Activated CD4-positive, alpha-beta T cell treated with anti-CD3 and anti-CD28 coated beads, Interleukin-2, amount 50 U/mL, for 16 hours (primary cell): ENCODE data around the gene NAALADL1.

Experiments used
- DNase-seq: peaks from one replicate; pipeline ENCODE4 v3.0.0-alpha.2; 2020

NAALADL1 gene

DNA sequence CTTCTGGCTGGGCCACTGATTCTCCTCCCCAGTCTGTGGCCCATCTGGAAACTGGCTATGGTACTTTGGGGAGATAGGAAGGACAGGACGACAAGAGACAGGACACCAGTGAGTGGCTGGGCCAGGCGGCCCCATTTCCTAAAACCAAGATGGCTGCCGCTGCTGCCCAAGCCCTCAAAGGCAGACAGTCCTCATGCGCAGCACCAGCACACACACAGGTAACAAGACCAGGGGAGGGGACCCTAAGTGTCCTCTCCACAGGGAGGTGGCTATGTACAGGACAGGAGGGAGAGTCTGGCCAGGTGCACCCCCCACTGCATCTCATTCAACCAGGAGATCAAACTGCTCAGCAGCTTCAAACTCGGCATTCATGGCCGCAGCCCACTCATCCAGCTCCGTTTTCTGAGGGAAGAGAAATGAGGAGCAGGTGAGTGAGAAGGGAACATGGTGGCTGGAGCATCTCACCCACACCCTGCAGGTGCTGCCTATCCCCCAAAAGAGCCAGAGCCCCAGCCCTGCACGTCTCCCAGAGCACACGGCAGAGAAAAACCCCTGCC is 20.5 kb upstream of the NAALADL1 start:
- no peak for DNase-seq

DNA sequence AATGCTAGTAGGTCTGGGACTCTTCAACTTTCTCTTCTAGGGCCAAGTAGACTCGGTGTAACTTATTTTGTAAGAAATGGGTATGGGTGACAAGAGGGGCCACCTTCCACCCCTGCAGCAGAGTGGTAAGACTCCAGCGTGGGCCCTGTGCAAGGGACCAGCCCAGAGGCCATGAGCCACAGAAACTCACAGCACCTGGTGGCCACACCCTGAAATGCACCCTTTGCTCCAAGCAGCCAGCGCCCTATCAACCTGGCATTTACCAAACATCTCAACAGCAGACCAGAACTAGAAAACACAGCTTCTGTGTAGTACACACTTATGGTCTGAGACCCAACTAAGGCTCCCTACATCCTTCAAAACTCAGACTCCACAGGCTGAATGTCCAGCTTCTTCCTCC is 19.8 kb upstream of the NAALADL1 start:
- peak; percentile 65 for DNase-seq

DNA sequence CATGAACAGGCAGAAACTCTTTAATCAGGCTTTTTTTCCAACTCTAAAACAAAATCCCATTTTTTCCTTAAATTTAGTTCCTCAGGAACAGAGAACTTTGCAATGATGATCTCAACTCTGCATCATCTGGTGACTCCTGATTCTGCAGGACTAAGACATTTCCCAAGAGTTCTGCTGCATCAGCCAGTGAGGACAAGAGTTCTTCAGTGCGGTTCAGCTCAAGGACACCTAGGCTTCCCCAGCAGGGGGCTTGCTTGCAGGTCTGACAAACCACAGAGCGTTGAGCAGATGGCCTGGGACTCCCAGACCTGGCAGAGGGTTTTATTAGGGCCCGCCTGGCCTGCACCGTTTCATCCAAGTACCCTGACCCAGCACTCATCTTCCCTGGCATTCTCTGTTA is 19.1 kb upstream of the NAALADL1 start:
- DNase-seq = no peak

DNA sequence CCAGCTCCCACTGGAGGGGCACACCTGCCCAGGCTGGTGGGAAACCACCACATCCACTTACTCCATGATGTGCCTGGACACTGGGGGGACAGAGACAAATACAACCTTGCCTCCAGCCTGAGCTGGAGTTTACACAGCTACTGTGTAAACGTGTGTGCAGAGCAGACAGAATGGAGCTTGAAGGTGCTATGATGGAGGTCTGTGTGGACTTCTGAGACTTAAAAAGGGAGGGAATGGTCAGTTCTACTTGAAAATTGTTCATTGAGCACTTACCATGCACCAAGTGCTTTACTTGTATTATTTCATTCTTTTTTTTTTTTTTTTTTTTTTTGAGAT is 14.2 kb upstream of the NAALADL1 start:
- DNase-seq = no peak

DNA sequence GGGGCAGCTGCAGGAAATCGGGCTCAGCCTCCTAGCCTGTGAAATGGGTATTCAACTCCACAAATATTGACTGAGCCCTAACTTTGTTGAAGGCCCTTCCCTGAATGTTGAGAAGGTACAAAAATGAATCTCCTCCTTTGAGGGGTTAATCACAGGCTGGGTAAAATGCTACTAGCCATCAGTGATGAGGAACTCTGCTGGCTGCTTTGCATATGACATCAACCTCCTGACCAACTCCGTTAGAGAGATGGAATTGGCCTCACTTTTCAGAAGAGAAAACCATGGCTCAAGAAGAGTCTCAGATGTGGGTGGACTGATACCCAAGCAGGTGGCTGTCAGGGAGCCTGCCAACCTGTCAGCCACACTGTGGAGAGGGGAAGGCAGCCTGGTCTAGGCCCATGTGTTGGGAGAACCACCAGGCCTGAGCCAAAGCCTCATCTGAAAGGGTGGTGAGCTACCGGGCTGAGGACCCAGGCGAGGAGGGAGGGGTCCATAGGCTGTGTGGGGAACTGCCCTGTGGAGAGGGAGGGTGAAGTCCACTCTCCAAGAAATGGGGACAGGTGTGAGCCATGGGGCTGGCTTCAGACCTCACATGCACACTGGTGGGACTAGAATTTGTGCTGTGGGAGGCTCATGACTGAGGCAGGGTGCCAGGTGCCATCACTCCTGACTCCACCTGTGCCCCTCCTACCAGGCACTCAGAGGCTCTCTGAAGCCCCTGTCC is 13.7 kb upstream of the NAALADL1 start:
- no peak for DNase-seq

DNA sequence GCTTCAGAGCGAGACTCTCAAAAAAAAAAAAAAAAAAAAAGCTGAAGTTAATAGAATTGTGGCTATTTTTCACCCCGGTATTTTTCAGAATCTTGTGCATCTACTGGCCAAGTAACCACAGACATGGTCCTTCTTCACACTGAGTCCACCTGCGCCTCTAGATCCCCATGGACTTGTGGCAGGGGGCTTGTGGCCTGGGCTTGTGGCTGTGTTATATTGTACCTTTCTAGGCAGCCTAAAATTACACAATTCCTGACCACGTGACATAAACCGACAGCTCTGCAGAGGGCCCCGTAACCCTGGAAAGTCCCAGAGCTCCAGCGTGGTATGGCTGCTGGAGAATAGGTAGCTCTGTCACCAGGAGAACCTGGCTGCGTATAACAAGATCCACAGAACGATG is 10.9 kb upstream of the NAALADL1 start:
- peak; percentile 29 for DNase-seq

DNA sequence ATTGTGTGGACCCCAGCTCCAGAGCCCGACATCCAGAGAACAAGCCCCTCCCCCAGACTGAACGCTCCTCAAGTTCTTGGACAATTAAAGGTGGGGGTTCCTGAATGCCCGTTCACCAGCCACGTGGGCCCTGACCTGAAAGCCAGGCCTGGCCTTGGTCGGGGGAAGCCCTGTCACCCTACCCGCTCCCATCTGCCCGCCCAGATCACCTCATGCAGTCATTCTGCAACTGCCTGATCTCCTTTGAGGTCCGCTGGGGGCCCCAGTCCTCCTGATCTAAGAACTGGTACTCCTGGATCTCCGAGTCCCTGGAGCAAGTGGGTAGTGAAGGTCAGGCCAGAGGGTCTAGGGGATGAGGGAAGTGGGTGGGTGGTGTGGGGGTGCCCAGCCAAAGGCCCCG is 9.1 kb upstream of the NAALADL1 start:
- DNase-seq = no peak

DNA sequence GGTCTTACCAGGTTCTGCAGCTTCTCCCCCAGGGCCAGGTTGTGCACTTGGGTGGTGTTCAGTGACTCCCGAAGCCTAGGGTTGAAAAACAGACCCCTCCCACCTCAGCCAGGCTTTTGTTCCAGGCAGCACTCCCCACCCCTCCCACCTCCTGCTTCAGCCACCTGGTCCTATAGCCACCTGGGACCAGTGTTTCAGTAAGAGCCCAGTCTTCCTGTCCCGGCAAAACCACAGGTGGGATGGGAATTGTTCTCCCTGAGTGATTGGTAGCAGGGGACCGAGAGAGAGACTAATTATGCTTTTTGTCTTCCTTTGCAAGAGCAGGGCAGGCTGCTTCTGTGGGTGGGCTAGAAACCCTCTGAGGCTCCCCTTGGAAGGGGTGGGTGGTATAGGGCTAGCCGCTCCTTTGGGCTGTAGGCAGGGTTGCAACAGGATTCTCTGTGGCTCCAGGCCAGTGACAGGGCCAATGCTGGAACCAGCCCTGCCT is 8.5 kb upstream of the NAALADL1 start:
- no peak for DNase-seq

DNA sequence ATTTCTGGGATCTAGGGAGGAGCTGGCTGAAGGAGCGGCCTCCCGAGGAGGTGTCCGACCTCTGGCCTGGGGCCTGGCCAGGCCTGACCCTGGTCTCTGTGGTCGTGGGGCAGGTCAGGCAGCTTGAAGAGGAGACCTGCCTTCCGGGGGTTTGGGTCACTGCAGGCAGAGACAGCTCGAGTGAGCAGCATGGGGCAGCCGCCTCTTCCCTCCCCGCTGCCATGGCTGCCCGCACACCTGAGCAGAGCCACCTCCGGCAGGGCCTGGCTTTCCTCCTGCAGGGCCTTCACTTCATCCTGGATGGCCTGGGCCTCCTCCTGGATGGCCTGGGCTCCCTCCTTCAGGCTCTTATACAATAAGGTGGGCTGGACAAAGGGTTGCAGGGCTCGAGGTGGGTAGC is 8.0 kb upstream of the NAALADL1 start:
- no peak for DNase-seq

DNA sequence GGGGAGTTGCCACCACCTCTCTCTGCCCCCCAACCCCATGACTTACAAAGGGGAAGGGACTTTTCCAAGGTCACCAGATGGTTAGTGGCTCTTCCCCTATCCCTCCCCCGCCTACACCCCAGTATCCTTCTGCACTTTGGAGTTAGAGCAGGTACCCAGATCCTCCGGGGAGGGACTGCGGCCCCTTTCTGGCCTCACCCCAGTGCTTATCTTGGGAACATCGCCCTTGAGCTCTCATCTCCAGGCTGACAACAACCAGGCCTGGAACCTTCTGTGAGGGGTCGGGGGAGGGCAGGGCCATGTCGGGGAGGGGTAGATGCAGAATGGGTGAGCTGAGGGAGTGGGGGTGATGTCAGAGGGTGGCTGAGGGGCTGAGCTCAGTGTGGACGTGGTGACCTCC is 7.5 kb upstream of the NAALADL1 start:
- no peak for DNase-seq

DNA sequence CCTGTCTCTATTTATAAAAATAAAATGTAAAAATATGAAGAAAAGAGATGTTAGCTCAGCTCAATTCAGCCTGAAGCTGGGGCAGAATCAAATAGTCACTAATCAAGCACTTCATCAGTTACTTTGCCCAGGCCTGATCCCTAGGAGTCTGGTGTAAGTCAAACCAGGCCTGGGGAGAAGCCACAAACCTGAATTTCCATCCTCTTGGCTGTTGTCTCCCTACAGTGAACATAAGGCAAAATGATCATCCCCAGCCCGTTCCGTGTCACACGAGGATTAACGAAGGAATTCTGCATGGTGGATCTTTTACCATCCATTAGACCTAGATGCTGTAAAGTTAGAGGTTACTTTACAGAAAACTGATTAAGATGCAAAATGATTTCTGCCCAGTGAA is 6.5 kb upstream of the NAALADL1 start:
- DNase-seq = no peak

DNA sequence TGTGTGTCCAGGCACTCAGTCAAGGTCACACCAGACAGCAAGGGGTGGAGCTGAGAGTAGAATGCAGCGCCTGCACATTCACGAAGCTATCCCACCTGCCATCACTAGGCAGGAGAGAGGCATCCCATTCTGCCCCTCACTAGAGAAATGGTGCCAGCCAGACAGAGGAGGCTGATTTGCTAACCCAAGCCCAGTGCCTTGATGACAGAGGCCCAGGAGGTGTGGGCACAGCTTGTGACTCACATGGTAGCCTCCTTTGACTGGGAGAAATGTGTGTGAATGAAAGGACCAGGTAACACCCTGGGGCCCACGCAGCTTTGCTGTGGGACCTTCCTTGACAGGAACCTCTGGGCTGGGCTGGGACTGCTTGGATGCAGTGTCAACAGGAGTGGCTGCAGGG is 5.2 kb upstream of the NAALADL1 start:
- DNase-seq = no peak

DNA sequence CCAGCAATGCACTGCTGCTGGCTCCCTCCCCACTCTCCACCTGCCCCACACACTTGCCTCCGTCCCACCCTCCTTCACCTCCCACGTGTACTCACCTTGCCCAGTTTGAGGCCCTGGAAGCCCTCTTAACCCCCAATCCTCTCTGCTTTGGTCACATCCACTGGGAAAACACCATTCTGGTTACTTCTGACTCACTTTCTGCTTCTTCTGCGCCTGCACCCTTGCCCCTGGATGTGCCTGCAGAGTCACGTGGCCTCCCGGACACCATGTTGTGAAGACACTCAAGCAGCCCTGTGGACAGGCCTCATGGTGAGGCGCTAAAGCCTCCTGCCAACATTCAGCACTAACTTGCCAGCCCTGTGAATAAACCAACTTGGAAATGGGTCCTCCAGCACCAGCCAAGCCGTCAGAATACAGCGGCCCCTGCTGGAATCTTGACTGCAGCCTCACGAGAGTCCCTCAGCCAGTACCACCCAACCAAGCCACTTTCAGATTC is 2.6 kb upstream of the NAALADL1 start:
- DNase-seq = no peak

DNA sequence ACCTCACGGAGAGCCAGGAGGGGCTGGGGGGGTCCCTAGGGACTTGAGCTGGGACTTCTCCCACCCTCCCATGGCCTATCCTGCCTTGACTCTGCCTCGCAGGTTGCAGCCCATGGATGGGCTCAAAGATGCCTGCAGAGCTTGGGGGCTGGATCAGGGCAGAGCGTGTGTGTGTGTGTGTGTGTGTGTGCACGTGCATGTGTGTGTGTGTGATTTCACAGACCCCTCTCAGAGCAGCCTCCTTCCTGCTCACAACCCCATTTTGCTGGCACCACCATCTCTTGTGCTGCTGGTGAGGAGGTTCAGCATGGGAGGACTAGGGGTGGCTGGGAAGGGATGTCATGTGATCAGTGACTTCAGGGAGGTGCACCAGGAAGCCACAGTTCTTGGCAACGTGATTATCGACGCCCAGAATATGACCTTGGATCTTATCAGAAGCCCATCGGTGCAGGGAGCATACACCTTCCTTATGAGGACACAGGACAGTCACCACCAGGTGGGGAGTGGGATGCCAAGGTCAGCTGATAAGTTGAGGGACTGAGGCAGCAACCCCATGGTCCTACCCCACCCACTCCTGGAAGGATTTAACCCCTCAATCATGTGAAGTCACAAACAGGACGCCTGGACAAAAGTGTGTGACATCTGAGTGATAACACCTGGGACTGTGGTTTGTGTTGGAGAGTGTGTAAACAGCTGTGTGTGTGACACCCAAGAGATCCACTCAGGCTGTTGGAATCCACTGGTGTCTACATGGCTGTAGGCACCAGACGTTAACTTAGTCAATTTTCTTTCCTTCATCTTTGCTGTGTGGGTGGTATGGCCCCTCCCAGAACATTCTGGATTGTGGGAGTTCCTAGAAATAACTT is 1.8 kb upstream of the NAALADL1 start:
- DNase-seq = no peak

DNA sequence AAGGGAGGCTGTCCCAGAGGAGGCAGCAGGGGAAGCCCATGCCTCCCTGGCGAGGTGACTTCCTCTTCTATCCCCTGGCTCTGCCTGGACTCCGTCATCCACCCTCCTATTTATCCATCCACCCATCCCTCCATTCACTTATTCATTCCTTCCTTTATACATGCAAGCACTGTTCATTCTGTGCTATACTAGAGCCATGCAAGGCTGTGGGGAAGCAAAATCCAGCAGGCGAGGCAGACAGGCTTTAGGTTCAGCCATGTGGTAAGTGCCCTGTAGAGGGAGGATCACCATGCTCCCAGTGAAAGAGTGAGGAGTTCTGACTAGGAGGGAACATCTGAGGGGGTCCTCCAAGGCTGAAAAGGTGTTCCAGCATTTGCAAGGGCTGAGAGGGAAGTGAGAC is 1.2 kb upstream of the NAALADL1 start:
- DNase-seq = no peak

DNA sequence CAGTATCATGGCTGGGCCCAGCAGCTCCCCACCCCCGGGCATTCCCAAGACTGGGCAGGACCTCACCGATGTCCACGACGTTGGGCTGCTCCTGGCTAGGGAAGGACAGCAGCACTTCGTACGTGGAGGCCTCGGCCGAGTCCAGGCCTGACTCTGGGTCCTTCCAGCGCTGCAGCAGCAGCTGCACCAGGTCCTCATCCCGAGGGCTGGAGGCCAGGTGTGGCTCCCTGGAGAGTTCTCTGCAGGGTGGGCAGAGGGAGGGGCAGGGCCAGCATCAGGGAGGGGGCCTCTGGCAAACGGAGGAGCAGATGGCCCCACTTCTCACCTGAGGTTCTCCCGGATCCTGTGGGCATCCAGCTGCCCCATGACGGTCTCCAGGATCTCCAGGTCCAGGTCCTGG is 341 bp downstream of the NAALADL1 start:
- DNase-seq = no peak

DNA sequence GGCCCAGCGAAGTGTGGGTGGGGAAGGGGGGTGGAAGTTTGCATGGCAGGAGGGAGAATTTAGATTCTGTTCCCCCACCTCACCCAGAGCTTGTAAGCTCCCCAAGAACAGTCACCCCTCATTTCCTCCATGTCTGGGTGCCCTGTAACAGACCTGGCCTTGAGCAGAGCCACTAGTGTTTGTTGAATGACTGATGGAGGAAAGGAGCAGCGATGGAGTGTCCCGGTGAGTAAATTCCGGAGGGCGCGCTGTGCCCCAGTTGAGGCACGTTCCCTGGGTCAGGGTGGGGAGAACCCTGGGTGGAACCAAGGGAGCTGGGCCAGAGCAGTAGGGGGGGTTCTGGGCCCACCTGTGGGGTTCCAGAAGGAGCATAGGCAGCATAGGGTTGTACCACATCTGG is 827 bp downstream of the NAALADL1 start:
- DNase-seq = no peak

DNA sequence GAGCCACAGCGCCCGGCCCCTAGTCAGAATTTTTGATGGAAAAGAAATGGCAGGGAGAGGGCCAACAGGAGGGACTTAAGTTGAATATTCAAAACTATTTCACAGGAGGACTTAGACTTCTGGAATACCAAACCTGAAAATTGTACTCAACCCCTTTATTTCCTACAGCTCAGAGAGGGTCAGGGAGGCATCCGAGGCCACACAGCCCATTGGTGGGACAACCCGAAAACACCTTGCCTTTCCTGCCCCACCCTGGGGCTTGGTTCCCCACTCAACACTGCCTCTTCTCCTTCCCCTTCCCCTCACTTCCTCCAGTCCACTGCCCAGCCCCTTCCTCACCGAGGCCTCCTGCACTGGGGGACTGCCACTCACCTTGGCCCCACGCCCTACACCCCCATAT is 1.4 kb downstream of the NAALADL1 start:
- DNase-seq = no peak

DNA sequence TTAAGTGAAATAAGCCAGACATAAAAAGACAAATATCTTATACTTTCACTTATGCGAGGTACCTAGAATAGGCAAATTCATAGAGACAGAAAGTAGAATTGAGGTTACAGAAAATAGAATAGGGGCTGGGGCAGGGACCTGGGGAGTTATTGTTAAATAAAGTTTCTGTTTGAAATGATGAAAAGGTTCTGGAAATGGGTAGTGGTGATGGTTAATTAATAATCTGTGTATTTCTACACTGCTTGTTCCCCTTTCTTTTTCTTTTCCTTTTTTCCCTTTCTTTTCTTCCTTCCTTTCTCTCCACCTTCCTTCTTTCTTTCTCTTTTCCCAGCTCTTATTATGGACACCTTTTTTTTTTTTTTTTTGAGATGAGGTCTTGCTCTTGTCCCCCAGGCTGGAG is 2.8 kb downstream of the NAALADL1 start:
- no peak for DNase-seq

DNA sequence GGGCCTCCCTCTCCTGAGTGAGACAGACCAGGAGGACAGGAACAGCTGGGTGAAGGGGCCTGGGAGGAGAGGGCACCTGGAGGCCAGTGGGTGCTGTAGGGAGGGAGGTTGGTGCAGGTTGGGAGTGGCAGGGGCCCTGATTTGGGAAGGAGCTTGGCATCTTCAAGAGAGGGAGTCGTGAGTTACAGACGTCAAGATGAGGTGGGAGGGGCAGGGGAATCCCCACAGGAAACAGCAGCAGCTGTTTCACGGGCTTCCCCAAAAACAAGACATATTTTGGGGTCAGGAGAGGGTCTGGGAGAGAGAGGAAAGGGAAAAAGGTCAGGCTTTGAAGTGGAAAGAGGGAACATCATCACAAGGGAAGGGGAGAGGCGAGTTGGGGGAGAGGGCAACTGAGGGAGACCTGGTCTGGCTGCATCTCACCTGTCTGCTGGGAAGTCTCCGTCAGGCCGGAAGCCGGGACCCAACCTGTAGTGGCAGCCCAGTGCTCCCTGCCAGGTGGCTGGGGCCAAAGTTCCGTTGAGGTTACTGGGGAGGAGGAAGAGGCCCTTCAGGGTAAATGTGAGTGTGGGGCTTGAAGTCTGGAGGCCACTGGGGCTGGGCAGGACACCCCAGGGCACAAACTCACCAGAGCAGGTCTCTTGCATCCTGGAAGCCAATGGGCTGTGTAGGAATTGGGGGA is 4.4 kb downstream of the NAALADL1 start:
- no peak for DNase-seq

DNA sequence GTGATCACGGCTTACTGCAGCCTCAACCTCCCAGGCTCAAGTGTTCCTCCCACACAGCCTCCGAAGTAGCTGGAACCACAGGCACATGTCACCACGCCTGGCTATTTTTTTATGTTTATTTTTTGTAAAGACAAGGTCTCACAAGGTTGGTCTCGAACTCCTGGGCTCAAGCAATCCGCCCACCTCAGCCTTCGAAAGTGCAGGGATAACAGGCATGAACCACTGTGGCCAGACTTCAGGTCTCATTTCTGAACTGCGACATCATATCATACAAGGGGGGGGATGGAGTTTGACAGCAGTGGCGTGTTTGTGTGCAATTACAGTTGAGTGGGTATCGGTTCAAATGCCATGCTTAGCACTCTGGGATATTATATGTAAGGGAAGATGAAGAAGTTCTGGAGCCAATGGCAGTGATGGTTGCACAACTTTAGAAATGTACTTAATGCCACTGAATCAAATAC is 6.9 kb downstream of the NAALADL1 start:
- DNase-seq = peak; percentile 24

DNA sequence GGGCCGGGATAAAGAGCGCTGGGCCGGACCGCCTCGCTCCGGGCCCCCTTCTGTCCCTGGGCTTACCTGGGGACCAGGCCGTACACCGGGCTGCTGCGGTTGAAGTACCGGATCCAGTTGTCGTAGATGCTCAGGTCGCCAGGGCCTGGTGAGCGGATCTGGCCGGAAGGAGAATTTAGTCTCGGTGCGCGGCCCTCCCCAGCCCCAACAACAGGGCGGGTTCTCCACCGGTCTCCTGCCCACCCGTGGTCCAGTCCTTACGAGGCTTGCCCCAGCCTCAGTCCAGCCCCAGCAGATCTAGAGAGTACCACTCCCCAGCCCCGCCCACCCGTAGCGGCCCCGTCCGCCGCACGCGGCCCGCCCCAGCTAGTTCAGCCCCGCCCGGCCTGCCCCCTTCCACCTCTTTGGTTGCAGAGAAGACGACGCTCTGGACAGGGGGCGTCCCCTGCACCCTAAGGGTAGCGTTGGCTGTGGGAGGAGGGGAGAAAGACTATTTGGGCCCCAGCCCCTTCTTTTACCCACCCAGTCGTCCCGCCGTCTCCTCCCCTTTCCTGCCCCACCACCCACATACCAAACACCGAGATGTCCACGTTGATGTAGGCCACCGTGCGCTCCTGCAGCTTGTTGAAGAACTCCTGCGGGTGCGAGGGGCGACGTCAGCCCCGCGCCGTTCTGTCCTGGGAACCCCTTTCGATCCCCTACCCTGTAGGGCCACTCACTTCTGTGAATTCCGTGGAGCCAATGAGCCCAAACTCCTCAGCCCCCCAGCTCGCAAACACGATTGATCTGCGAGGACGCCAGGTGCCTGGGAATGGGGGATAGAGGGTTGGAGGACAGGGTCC is 10.6 kb downstream of the NAALADL1 start:
- DNase-seq = no peak
